ENCODE data around the gene AKT1S1. TPM values are rescaled to one million over a fixed set of nuclear protein-coding genes. Genes with fewer than 3 reads are reported as not detected.

Gene AKT1S1
- total and polyA plus RNA-seq, 2 donors (not counting 3 experiments of a cell fraction or from before 2014, with no cell fraction given): 64.2 to 68.3 TPM

DNA sequence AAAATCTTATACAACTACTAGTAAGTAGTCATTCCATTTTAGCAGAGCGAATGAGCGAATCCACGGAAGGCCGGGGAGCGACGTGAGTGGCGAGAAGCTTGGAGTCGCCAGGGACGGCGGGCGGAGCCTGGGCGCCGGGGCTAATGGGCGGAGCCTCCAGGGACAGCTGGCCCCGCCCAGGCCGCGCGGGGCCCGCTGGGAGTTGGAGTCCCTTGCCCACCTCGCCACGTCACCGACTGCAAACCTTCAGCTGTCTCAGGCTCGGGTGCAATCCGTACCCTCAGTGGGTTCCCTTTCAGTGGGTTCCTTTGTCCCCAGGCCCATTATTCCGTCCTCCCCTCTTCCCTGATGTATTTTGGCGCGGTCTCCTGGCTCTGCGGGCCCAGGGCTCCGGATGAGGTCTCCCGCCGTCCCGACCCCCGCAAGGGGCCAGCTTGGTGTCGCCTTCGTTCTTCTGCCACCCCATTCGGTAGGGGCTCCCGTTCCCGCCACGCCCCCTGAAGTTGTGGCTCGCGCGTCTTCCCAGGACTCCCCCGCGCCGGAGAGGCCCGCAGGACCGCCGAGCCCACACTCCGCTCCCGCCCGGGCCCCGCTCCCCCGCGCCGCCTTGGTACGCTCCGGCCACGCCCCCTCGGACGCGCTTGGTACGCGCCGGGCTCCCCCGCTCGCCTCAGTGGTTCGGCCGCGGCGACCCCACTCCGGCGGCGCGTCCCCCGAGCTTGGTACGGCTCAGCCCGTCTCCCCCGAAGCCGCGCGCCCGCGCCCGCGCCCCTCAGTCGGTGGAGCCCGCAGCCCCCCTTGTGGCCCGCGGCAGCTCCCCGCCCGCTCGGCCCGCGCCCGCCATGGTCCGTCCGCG is 26.4 kb downstream of the AKT1S1 start, which contains the start of gene PTOV1:
Gene PTOV1 (plus strand): TSS at position 673 of the 856 bp plus-strand sequence.
- intact Hi-C loops (cut with micrococcal nuclease) (loop anchor here (1.0 kb wide), 4 partner anchors 17 to 84 kb away; partner anchors contain the start of genes FUZ and PNKP), dilution Hi-C loops (cut with MboI; ENCODE audit: extremely low pct_ligation_motif_present, low sequenced_read_pairs) (no loop called here)
- H3K9me1 ChIP-seq (replicated peaks; ENCODE audit: control insufficient read depth, extremely low read depth, insufficient read depth, low read length): no peaks in the 10 kb centered on the region
- peak within 1 kb of the TSS; percentile 18 for H2AFZ ChIP-seq (ENCODE audit: low read depth, low read length)
- H3K9ac ChIP-seq (replicated peaks; ENCODE audit: extremely low read depth, insufficient read depth, low read length): peak within 1 kb of the TSS; percentile 73
- peak within 1 kb of the TSS; percentile 15 to 67 (median 57) for H3K4me3 ChIP-seq (replicated peaks in 1 of 3; ENCODE audit: insufficient read depth in 1 of 3, low read depth in 1 of 3, low read length in 3 of 3)
- no peaks in the 10 kb centered on the region for H3K9me3 ChIP-seq (replicated peaks; ENCODE audit: control insufficient read depth, insufficient read depth, low read length)
- no peaks in the 10 kb centered on the region for H4K20me1 ChIP-seq (replicated peaks; ENCODE audit: control insufficient read depth, extremely low read depth, insufficient read depth, low read length)
- no peak for TF ChIP-seq GATA2 (IDR thresholded peaks at IDR 0.05; ENCODE audit: insufficient read depth, insufficient read length, low read depth, low read length)
- TF ChIP-seq FOS (IDR thresholded peaks at IDR 0.05; ENCODE audit: borderline replicate concordance, insufficient read depth, low read length): peak; percentile 9
- no peak for TF ChIP-seq MYC (IDR thresholded peaks at IDR 0.05; ENCODE audit: low read depth, low read length)
- no peak for TF ChIP-seq CTCF (IDR thresholded peaks at IDR 0.05; ENCODE audit: extremely low read depth in 1 of 2, insufficient read depth in 1 of 2, low read depth in 1 of 2, low read length in 2 of 2)
- TF ChIP-seq POLR2AphosphoS5 (IDR thresholded peaks at IDR 0.05; ENCODE audit: insufficient read depth, low read depth, low read length): peak; percentile 93
- no peak for TF ChIP-seq EZH2 (IDR thresholded peaks at IDR 0.05; ENCODE audit: borderline replicate concordance, low read depth, low read length, severe bottlenecking)
- no peak for TF ChIP-seq MAX (IDR thresholded peaks at IDR 0.05; ENCODE audit: insufficient read depth, insufficient read length)
- peak; percentile 71 for TF ChIP-seq POLR2A (IDR thresholded peaks at IDR 0.05; ENCODE audit: low read depth, low read length)
- H3K27me3 ChIP-seq (ENCODE audit: control insufficient read depth in 2 of 2, insufficient read depth in 2 of 2, low read length in 2 of 2): no peaks in the 10 kb centered on the region
- H3K79me2 ChIP-seq (ENCODE audit: control insufficient read depth, insufficient read depth, low read length): peaks cover 25% of the 10 kb centered on the region
- BruUV-seq (replicated peaks): TSS peak; percentile 37
- FAIRE-seq: peak; percentile 91
- peaks cover 0 to 12% of the 10 kb centered on the region in 2 experiments for H3K36me3 ChIP-seq (ENCODE audit: control insufficient read depth in 2 of 2, extremely low read depth in 1 of 2, insufficient read depth in 2 of 2, low read length in 2 of 2)
- peaks cover 24% of the 10 kb centered on the region for H3K4me1 ChIP-seq (ENCODE audit: control insufficient read depth, extremely low read depth, insufficient read depth, low read length)
- peak within 1 kb of the TSS; percentile 72 for H3K4me2 ChIP-seq (ENCODE audit: insufficient read depth, low read length)
- ChIA-PET POLR2A (interaction anchor here (0.6 to 1.2 kb wide), 3 partner anchors 15 to 80 kb away, joined by 5 to 6 read pairs (median 6); no protein-coding TSS in a partner anchor), CTCF (interaction anchor here (0.8 to 1.8 kb wide), 6 partner anchors 15 to 129 kb away, joined by 3 to 15 read pairs (median 4); partner anchors contain the start of genes FUZ and MED25)
- DNase-seq (ENCODE audit: low read depth, low spot score): peak; percentile 91
- peak within 1 kb of the TSS; percentile 68 for H3K27ac ChIP-seq (ENCODE audit: insufficient read depth, low read depth, low read length)

Measured in endothelial cell of umbilical vein (primary cell).